DOHH2 (cell line): ENCODE results near the gene ENO4.

ENCODE experiments used
- H3F3A ChIP-seq: fragments of 200-600 bp; sonication (generic), shearing (Covaris generic); 2 replicates; pipeline ENCODE4 v1.6.0; 2016; ENCODE audit warnings: antibody characterized with exemption, mild to moderate bottlenecking; ENCODE audit not compliant: control insufficient read depth, insufficient read depth
- H3K27ac ChIP-seq: fragments of 200-600 bp; sonication (generic); 2 replicates; pipeline ENCODE4 v1.5.1; 2014; ENCODE audit warnings: low read depth, mild to moderate bottlenecking, low read length, moderate library complexity
- H3K27me3 ChIP-seq: fragments of 200-600 bp; sonication (generic); 2 replicates; pipeline ENCODE4 v1.6.1; 2014; ENCODE audit warnings: mild to moderate bottlenecking, low read length, mixed read lengths; ENCODE audit not compliant: control insufficient read depth
- H3K36me3 ChIP-seq: fragments of 200-600 bp; sonication (generic); 2 replicates; pipeline ENCODE4 v1.6.1; 2014; ENCODE audit warnings: mild to moderate bottlenecking, low read length, moderate library complexity, mixed read lengths; ENCODE audit not compliant: control insufficient read depth
- H3K4me1 ChIP-seq: fragments of 200-600 bp; sonication (generic); 2 replicates; pipeline ENCODE4 v1.6.1; 2014; ENCODE audit warnings: mild to moderate bottlenecking, low read length, mixed read lengths; ENCODE audit not compliant: control insufficient read depth
- H3K4me2 ChIP-seq: fragments of 200-600 bp; sonication (generic); 2 replicates; pipeline ENCODE4 v1.6.0; 2014; ENCODE audit warnings: mild to moderate bottlenecking, low read length, moderate library complexity
- H3K4me3 ChIP-seq: fragments of 200-600 bp; sonication (generic); 2 replicates; pipeline ENCODE4 v1.5.1; 2014; ENCODE audit warnings: mild to moderate bottlenecking, low read length, mixed read lengths
- H3K79me2 ChIP-seq: fragments of 200-600 bp; sonication (generic); 2 replicates; pipeline ENCODE4 v1.6.1; 2014; ENCODE audit warnings: mild to moderate bottlenecking, low read length, mixed read lengths; ENCODE audit not compliant: control insufficient read depth
- H3K9me2 ChIP-seq: fragments of 200-600 bp; sonication (generic); replicated peaks from 2 replicates; pipeline ENCODE4 v1.6.1; 2014; ENCODE audit warnings: mild to moderate bottlenecking, low read length, mixed read lengths; ENCODE audit not compliant: control insufficient read depth
- H3K9me3 ChIP-seq: fragments of 200-600 bp; sonication (generic); 2 replicates; pipeline ENCODE4 v1.6.1; 2014; ENCODE audit warnings: antibody characterized with exemption, low read length, mixed read lengths; ENCODE audit not compliant: control insufficient read depth, insufficient read depth
- H4K20me1 ChIP-seq: fragments of 200-600 bp; sonication (generic); 2 replicates; pipeline ENCODE4 v1.6.0; 2014; ENCODE audit warnings: low read depth, mild to moderate bottlenecking, antibody characterized with exemption, low read length, moderate library complexity; ENCODE audit not compliant: control insufficient read depth, insufficient read depth
- CTCF ChIP-seq: fragments of 200-600 bp; sonication (generic); IDR thresholded peaks from one replicate; pipeline ENCODE4 v1.5.1; 2014; ENCODE audit warnings: antibody characterized with exemption, mild to moderate bottlenecking, low read depth, low read length; ENCODE audit not compliant: poor library complexity, severe bottlenecking
- EZH2phosphoT487 ChIP-seq: fragments of 200-600 bp; sonication (generic); IDR thresholded peaks from 2 replicates; pipeline ENCODE4 v1.6.1; 2017; ENCODE audit warnings: borderline replicate concordance, mild to moderate bottlenecking, antibody characterized with exemption, low read length, moderate library complexity, mixed read lengths

Gene ENO4

DNA sequence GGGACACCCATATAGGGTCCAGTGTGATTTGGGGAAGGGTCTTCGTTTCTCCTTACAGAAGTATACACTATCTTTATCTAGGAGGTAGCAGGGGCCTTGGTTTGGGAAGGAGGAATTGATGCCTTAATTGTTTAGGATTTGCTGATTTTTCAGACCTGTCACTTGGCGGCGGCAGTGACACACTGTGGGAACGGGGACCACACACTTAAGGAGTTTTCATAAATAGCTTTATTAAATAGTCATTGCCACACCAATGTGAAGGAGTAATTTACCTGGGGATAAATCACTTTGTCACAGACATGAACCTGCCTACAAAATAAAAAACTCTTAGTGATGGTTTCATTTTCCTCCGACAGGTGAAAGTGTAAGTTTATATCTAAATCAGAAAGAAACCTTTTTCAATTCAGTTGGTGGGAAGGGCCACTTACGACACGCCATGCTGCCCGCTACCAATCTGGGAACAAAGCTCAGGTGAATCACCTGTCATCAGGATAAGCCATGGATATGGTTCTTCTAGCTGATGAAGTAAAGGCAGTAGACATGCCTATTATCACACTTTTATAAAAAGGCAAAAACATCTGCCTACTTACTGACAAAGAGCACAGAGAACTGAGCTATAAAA lies 12.3 kb upstream of the ENO4 start:
- no peaks in the 10 kb centered on the region for H4K20me1 ChIP-seq
- peaks cover 9% of the 10 kb centered on the region; the same call in 1 of the 2 replicates for H3K36me3 ChIP-seq
- H3K9me3 ChIP-seq = no peaks in the 10 kb centered on the region
- no peaks in the 10 kb centered on the region for H3K9me2 ChIP-seq
- TF ChIP-seq EZH2phosphoT487 = no peak
- no peak for TF ChIP-seq CTCF
- peaks cover 26% of the 10 kb centered on the region for H3K79me2 ChIP-seq
- H3K27me3 ChIP-seq = no peaks in the 10 kb centered on the region
- peaks cover 49% of the 10 kb centered on the region for H3K4me1 ChIP-seq
- no peak overlapping the region for H3K4me3 ChIP-seq
- H3K27ac ChIP-seq = no peak overlapping the region
- no peaks in the 10 kb centered on the region for H3F3A ChIP-seq
- no peak overlapping the region for H3K4me2 ChIP-seq

- peak overlapping the region; percentile 63 for H3K4me2 ChIP-seq
- no peak for TF ChIP-seq EZH2phosphoT487
- no peak for TF ChIP-seq CTCF
- peak overlapping the region; percentile 50 for H3K4me3 ChIP-seq
- no peaks in the 10 kb centered on the region for H3K9me3 ChIP-seq
- no peaks in the 10 kb centered on the region for H3K9me2 ChIP-seq
- H3K27ac ChIP-seq = peak overlapping the region; percentile 63
- no peaks in the 10 kb centered on the region for H3F3A ChIP-seq
- H3K36me3 ChIP-seq = peaks cover 5% of the 10 kb centered on the region; the same call in 1 of the 2 replicates
- peaks cover 60% of the 10 kb centered on the region for H3K4me1 ChIP-seq
- H4K20me1 ChIP-seq = no peaks in the 10 kb centered on the region
- peaks cover 31% of the 10 kb centered on the region for H3K79me2 ChIP-seq
- H3K27me3 ChIP-seq = no peaks in the 10 kb centered on the region
Measured at GRCh38 chr10:116838143-116838725, 11.1 kb upstream of the ENO4 start.

GRCh38 chr10:116840389-116841075 lies 8.8 kb upstream of the ENO4 start:
- Histone ChIP-seq H3K27me3 (no peaks in the 10 kb centered on the region), H3K27ac (no peak overlapping the region), H4K20me1 (no peaks in the 10 kb centered on the region), H3F3A (0 out of 2 replicates have a peak, but pooled peaks cover 3% of the 10 kb centered on the region), H3K9me3 (no peaks in the 10 kb centered on the region), H3K4me2 (peak overlapping the region; percentile 63), H3K9me2 (no peaks in the 10 kb centered on the region), H3K36me3 (no peaks in the 10 kb centered on the region), H3K4me3 (no peak overlapping the region; the same call in 1 of the 2 replicates), H3K79me2 (peaks cover 42% of the 10 kb centered on the region), H3K4me1 (peaks cover 78% of the 10 kb centered on the region)
- TF ChIP-seq EZH2phosphoT487 (no peak), CTCF (no peak)
